Stimulated activated CD8-positive, alpha-beta memory T cell treated with anti-CD3 and anti-CD28 coated beads, Interleukin-4, amount 100 ng/mL, for 1 hour (primary cell): ENCODE data around the gene TAOK1.

Experiments used
- DNase-seq, 2 donors: peaks; one replicate each; pipeline ENCODE4 v3.0.0-alpha.2; 2020; ENCODE audit warnings: low read depth in 2 of 2, low spot score in 1 of 2

TAOK1 gene

GRCh38 chr17:29378500-29378899 lies 11.7 kb upstream of the TAOK1 start:
- no peak for DNase-seq

- DNase-seq = no peak
Observed at GRCh38 chr17:29379084-29379991, 10.8 kb upstream of the TAOK1 start.

- no peak for DNase-seq
Observed at GRCh38 chr17:29383686-29384085, 6.5 kb upstream of the TAOK1 start.

GRCh38 chr17:29384901-29385300 lies 5.3 kb upstream of the TAOK1 start:
- no peak for DNase-seq

- no peak for DNase-seq
Observed at GRCh38 chr17:29386760-29387159, 3.4 kb upstream of the TAOK1 start.

GRCh38 chr17:29388937-29389336 lies 1.2 kb upstream of the TAOK1 start:
- no peak for DNase-seq

GRCh38 chr17:29390851-29391631 lies 878 bp downstream of the TAOK1 start:
- no peak for DNase-seq

GRCh38 chr17:29393436-29393835 lies 3.3 kb downstream of the TAOK1 start:
- no peak for DNase-seq

GRCh38 chr17:29394761-29395160 lies 4.6 kb downstream of the TAOK1 start:
- no peak for DNase-seq

- no peak for DNase-seq
Observed at GRCh38 chr17:29396066-29396465, 5.9 kb downstream of the TAOK1 start.

GRCh38 chr17:29399634-29400033 lies 9.5 kb downstream of the TAOK1 start:
- no peak for DNase-seq

- no peak for DNase-seq
Observed at GRCh38 chr17:29400818-29401217, 10.7 kb downstream of the TAOK1 start.

GRCh38 chr17:29401258-29401657 lies 11.1 kb downstream of the TAOK1 start:
- DNase-seq = no peak

GRCh38 chr17:29407856-29408255 lies 17.7 kb downstream of the TAOK1 start:
- no peak for DNase-seq

- no peak for DNase-seq
Observed at GRCh38 chr17:29409963-29410362, 19.8 kb downstream of the TAOK1 start.

GRCh38 chr17:29412780-29413565 lies 22.8 kb downstream of the TAOK1 start:
- no peak for DNase-seq

- DNase-seq = no peak
Observed at GRCh38 chr17:29420128-29420527, 30.0 kb downstream of the TAOK1 start.

- no peak for DNase-seq
Observed at GRCh38 chr17:29430275-29430674, 40.1 kb downstream of the TAOK1 start.

- no peak for DNase-seq
Observed at GRCh38 chr17:29433541-29433940, 43.4 kb downstream of the TAOK1 start.

GRCh38 chr17:29434550-29434949 lies 44.4 kb downstream of the TAOK1 start:
- no peak for DNase-seq

GRCh38 chr17:29442451-29442850 lies 52.3 kb downstream of the TAOK1 start:
- no peak for DNase-seq
